GM21390 (cell line): Measurements from ENCODE around the gene KLHL2.

ENCODE experiments used
- ATAC-seq: cut with Tn5 transposase; IDR thresholded peaks from one replicate; pipeline ENCODE4 v1.9.1; 2021; ENCODE audit not compliant: unreplicated experiment

KLHL2 gene

GRCh38 chr4:165286619-165287340 is 79.4 kb downstream of the KLHL2 start:
- ATAC-seq = peak; percentile 91

GRCh38 chr4:165288226-165288625 is 80.9 kb downstream of the KLHL2 start:
- peak; percentile 41 for ATAC-seq

- ATAC-seq = peak; percentile 13
These were observed 81.5 kb downstream of the KLHL2 start for GRCh38 chr4:165288639-165289422.

- no peak for ATAC-seq
These were observed 82.0 kb downstream of the KLHL2 start for GRCh38 chr4:165289423-165289785.

- no peak for ATAC-seq
These were observed 85.7 kb downstream of the KLHL2 start for GRCh38 chr4:165293061-165293460.

- no peak for ATAC-seq
These were observed 86.7 kb downstream of the KLHL2 start for GRCh38 chr4:165293927-165294649.

GRCh38 chr4:165294907-165295306 is 87.5 kb downstream of the KLHL2 start:
- peak; percentile 95 for ATAC-seq

- no peak for ATAC-seq
These were observed 90.3 kb downstream of the KLHL2 start for GRCh38 chr4:165297626-165298025.

GRCh38 chr4:165299399-165300060 is 92.2 kb downstream of the KLHL2 start:
- ATAC-seq = no peak

GRCh38 chr4:165301833-165302232 is 94.5 kb downstream of the KLHL2 start:
- ATAC-seq = peak; percentile 91

GRCh38 chr4:165302658-165303057 is 95.3 kb downstream of the KLHL2 start:
- ATAC-seq = no peak

GRCh38 chr4:165308166-165308565 is 100.8 kb downstream of the KLHL2 start:
- ATAC-seq = no peak

GRCh38 chr4:165308606-165309005 is 101.2 kb downstream of the KLHL2 start:
- ATAC-seq = no peak

- no peak for ATAC-seq
These were observed 102.1 kb downstream of the KLHL2 start for GRCh38 chr4:165309456-165309855.

GRCh38 chr4:165312506-165312905 is 105.1 kb downstream of the KLHL2 start:
- no peak for ATAC-seq

GRCh38 chr4:165319030-165319429 is 111.7 kb downstream of the KLHL2 start:
- no peak for ATAC-seq

GRCh38 chr4:165319509-165319908 is 112.1 kb downstream of the KLHL2 start:
- ATAC-seq = no peak

GRCh38 chr4:165324236-165324917 is 117.0 kb downstream of the KLHL2 start:
- ATAC-seq = no peak

GRCh38 chr4:165324918-165325304 is 117.5 kb downstream of the KLHL2 start:
- no peak for ATAC-seq

- no peak for ATAC-seq
These were observed 118.6 kb downstream of the KLHL2 start for GRCh38 chr4:165325732-165326512.
